Dendritic cell treated with granulocyte-macrophage colony-stimulating factor and Interleukin-4, amounts not matched to agents 40 ng/mL and 50 ng/mL, for 4 days (primary cell): ENCODE results near the gene ROPN1B.

Experiments
- H3K27ac Mint-ChIP-seq: one replicate; pipeline ENCODE4 v1.8.0; 2022; ENCODE audit warnings: mild to moderate bottlenecking, mixed read lengths
- H3K27me3 Mint-ChIP-seq: one replicate; pipeline ENCODE4 v1.8.0; 2022; ENCODE audit warnings: mild to moderate bottlenecking, mixed read lengths
- H3K36me3 Mint-ChIP-seq: one replicate; pipeline ENCODE4 v1.8.0; 2022; ENCODE audit warnings: low read depth, mixed read lengths
- H3K4me1 Mint-ChIP-seq: one replicate; pipeline ENCODE4 v1.8.0; 2022; ENCODE audit warnings: low read depth, mixed read lengths
- H3K4me3 Mint-ChIP-seq: one replicate; pipeline ENCODE4 v1.8.0; 2022; ENCODE audit warnings: mild to moderate bottlenecking, moderate library complexity, mixed read lengths
- H3K9me3 Mint-ChIP-seq: one replicate; pipeline ENCODE4 v1.8.0; 2022; ENCODE audit warnings: mixed read lengths
- intact Hi-C: fragments of 100-400 bp; cut with micrococcal nuclease; formaldehyde crosslinking; loops from one replicate; pipeline ENCODE4 v1.15.0; 2022

Gene ROPN1B

GRCh38 chr3:126004692-126005091 lies 35.7 kb downstream of the ROPN1B start:
- H3K9me3 Mint-ChIP-seq, result peaks cover 1% of the 10 kb centered on the region
- peaks cover 19% of the 10 kb centered on the region for H3K36me3 Mint-ChIP-seq
- H3K27me3 Mint-ChIP-seq, result peaks cover 2% of the 10 kb centered on the region
- no peak overlapping the region for H3K4me3 Mint-ChIP-seq
- H3K4me1 Mint-ChIP-seq, result no peaks in the 10 kb centered on the region
- intact Hi-C loops, result no loop called here
- no peak overlapping the region for H3K27ac Mint-ChIP-seq

DNA sequence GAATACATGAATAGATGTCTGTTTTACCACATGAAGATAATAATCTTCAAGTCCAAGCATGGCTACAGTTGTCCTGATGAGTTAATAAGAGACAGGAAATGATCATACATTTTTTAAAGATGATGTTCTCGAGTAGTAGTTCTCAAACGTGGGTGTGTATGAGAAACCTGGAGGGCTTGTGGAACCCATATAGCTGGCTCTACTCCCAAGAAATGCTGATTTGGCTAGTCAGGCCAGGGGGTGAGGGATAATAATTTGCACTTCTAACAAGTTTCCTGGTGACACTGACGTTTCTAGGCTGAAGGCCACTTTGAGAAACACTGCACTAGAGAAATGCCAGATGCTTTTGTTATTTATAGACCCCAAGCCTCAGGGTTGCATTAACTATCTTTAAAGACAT lies 37.0 kb downstream of the ROPN1B start:
- H3K4me1 Mint-ChIP-seq, result no peaks in the 10 kb centered on the region
- H3K9me3 Mint-ChIP-seq, result no peaks in the 10 kb centered on the region
- H3K36me3 Mint-ChIP-seq, result peaks cover 19% of the 10 kb centered on the region
- intact Hi-C loops, result no loop called here
- H3K4me3 Mint-ChIP-seq, result no peak overlapping the region
- no peaks in the 10 kb centered on the region for H3K27me3 Mint-ChIP-seq
- no peak overlapping the region for H3K27ac Mint-ChIP-seq

DNA sequence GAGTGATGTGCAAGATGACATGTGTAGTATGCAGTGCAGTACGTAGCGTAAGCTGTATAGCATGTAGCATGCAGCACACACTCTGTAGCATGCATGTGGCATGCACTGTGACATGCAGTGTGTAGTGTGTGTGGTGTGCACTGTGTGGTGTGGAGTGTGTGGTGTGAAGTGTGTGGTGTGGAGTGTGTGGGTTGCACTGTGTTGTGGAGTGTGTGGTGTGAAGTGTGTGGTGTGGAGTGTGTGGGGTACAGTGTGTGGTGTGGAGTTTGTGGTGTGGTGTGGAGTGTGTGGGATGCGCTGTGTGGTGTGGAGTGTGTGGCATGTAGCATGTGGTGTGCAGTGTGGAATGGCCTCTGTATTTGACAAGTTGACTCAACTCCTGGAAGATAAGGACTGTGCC lies 39.2 kb downstream of the ROPN1B start:
- Mint-ChIP-seq H3K27ac (no peak overlapping the region), H3K9me3 (no peaks in the 10 kb centered on the region), H3K27me3 (no peaks in the 10 kb centered on the region), H3K4me1 (no peaks in the 10 kb centered on the region), H3K4me3 (no peak overlapping the region), H3K36me3 (peaks cover 35% of the 10 kb centered on the region)
- intact Hi-C loops, result no loop called here

DNA sequence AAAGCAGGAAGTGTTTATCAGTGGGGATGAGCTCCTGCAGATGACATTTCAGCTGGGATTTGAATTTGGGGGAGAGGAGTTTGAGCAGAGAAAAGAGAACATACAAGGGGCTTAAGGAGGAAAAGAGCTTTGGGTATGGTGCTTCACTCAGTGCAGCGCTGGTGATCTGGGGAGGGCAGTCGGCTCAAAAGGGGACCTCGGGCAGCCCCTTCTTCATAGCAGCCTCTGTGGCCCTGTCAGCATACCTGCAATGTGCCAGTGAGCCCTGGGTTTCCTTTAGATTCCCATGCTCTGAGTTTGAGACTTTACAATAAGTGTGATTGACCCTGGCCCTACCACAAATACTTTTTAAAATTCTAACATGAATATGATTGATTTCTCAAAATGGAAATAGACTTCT lies 40.2 kb downstream of the ROPN1B start:
- Mint-ChIP-seq H3K4me1 (no peaks in the 10 kb centered on the region), H3K9me3 (no peaks in the 10 kb centered on the region), H3K4me3 (no peak overlapping the region), H3K36me3 (peaks cover 44% of the 10 kb centered on the region), H3K27ac (no peak overlapping the region), H3K27me3 (no peaks in the 10 kb centered on the region)
- intact Hi-C loops, result no loop called here

DNA sequence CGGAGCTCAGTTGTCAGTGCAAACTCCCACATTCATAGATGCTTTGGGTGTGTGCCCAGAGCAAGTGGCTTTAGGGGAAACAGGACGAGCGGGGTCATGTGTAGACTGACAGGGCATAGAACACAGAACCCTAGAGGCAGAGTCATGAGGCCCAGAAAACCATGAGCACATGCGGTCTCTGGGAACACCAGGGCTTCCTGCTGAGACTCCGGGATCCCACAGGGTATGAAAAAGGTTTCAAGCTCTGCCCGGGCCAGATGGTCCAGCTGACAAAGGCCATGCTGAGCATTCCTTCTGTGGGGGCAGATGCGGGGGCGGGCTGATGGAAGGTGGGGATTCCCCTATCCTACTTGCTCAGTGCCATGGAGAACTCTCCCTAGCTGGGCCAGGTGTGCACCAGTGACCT lies 44.8 kb downstream of the ROPN1B start:
- Mint-ChIP-seq H3K27me3 (no peaks in the 10 kb centered on the region), H3K9me3 (no peaks in the 10 kb centered on the region), H3K4me1 (no peaks in the 10 kb centered on the region), H3K4me3 (no peak overlapping the region), H3K27ac (no peak overlapping the region), H3K36me3 (peaks cover 34% of the 10 kb centered on the region)
- intact Hi-C loops, result no loop called here

DNA sequence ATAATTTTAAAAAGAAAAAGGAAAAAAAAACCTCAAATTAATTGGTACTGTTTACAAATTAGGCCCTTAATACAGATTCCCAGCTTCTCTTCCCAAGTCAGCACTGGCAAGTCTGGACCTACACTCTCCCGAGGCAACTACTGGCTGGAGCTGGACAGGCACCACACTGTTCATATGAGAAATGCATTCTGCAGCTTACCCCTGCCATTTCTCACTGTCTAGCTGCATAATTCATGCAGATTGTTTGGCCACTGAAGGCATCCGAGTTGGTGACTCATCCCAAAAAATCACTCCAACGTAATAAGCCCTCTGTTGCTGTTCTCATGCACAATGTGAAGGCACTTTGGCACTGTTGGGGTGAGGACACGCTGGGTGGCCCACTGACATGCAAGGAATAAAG lies 45.3 kb downstream of the ROPN1B start:
- Mint-ChIP-seq H3K36me3 (peaks cover 34% of the 10 kb centered on the region), H3K4me1 (no peaks in the 10 kb centered on the region), H3K4me3 (no peak overlapping the region)

GRCh38 chr3:126015075-126015474 lies 46.1 kb downstream of the ROPN1B start:
- intact Hi-C loops, result no loop called here
- Mint-ChIP-seq H3K36me3 (peaks cover 34% of the 10 kb centered on the region), H3K27me3 (no peaks in the 10 kb centered on the region), H3K9me3 (no peaks in the 10 kb centered on the region), H3K4me3 (no peak overlapping the region), H3K4me1 (no peaks in the 10 kb centered on the region), H3K27ac (no peak overlapping the region)

More for the DNA sequence above, 45.3 kb downstream of the ROPN1B start:
- H3K9me3 Mint-ChIP-seq, result no peaks in the 10 kb centered on the region
- H3K27me3 Mint-ChIP-seq, result no peaks in the 10 kb centered on the region
- no peak overlapping the region for H3K27ac Mint-ChIP-seq
- intact Hi-C loops, result no loop called here

GRCh38 chr3:126016616-126017015 lies 47.6 kb downstream of the ROPN1B start:
- H3K4me1 Mint-ChIP-seq, result no peaks in the 10 kb centered on the region
- intact Hi-C loops, result no loop called here
- H3K27me3 Mint-ChIP-seq, result no peaks in the 10 kb centered on the region
- H3K9me3 Mint-ChIP-seq, result no peaks in the 10 kb centered on the region
- no peak overlapping the region for H3K4me3 Mint-ChIP-seq
- no peak overlapping the region for H3K27ac Mint-ChIP-seq
- H3K36me3 Mint-ChIP-seq, result peaks cover 34% of the 10 kb centered on the region

GRCh38 chr3:126017362-126017761 lies 48.4 kb downstream of the ROPN1B start:
- no peaks in the 10 kb centered on the region for H3K9me3 Mint-ChIP-seq
- H3K27me3 Mint-ChIP-seq, result no peaks in the 10 kb centered on the region
- no peak overlapping the region for H3K4me3 Mint-ChIP-seq
- intact Hi-C loops, result no loop called here
- peaks cover 27% of the 10 kb centered on the region for H3K36me3 Mint-ChIP-seq
- no peaks in the 10 kb centered on the region for H3K4me1 Mint-ChIP-seq
- H3K27ac Mint-ChIP-seq, result no peak overlapping the region

- intact Hi-C loops, result no loop called here
- no peaks in the 10 kb centered on the region for H3K4me1 Mint-ChIP-seq
- H3K27me3 Mint-ChIP-seq, result no peaks in the 10 kb centered on the region
- H3K4me3 Mint-ChIP-seq, result no peak overlapping the region
- peaks cover 19% of the 10 kb centered on the region for H3K36me3 Mint-ChIP-seq
- H3K27ac Mint-ChIP-seq, result no peak overlapping the region
- H3K9me3 Mint-ChIP-seq, result no peaks in the 10 kb centered on the region
These were observed 49.6 kb downstream of the ROPN1B start for GRCh38 chr3:126018545-126018944.

- peaks cover 14% of the 10 kb centered on the region for H3K36me3 Mint-ChIP-seq
These were observed 50.0 kb downstream of the ROPN1B start for GRCh38 chr3:126018995-126019394.

DNA sequence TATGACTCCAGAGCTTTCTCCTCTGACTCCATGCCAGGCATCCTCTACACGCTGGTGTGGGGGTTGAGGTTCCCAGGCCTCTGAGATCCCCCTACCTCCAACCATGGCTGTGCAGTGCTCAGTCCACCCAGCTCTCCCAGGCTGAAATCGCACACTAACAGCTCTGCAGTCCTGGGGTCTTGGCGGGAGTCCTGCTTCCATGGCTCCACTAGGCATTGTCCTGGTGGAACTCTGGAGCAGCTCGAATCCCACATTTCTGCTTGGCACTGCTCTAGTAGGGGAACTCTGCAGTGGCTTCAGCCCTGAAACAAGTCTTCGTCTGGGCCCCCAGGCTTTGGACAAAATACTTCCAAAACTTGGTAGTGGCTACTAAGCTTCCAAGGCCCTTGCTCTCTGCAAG lies 50.7 kb downstream of the ROPN1B start:
- Mint-ChIP-seq H3K36me3 (peaks cover 8% of the 10 kb centered on the region), H3K27ac (no peak overlapping the region), H3K9me3 (no peaks in the 10 kb centered on the region), H3K27me3 (no peaks in the 10 kb centered on the region), H3K4me1 (no peaks in the 10 kb centered on the region), H3K4me3 (no peak overlapping the region)
- intact Hi-C loops, result no loop called here

More at GRCh38 chr3:126018995-126019394, 50.0 kb downstream of the ROPN1B start:
- intact Hi-C loops, result no loop called here
- Mint-ChIP-seq H3K9me3 (no peaks in the 10 kb centered on the region), H3K27me3 (no peaks in the 10 kb centered on the region), H3K4me3 (no peak overlapping the region), H3K4me1 (no peaks in the 10 kb centered on the region), H3K27ac (no peak overlapping the region)

DNA sequence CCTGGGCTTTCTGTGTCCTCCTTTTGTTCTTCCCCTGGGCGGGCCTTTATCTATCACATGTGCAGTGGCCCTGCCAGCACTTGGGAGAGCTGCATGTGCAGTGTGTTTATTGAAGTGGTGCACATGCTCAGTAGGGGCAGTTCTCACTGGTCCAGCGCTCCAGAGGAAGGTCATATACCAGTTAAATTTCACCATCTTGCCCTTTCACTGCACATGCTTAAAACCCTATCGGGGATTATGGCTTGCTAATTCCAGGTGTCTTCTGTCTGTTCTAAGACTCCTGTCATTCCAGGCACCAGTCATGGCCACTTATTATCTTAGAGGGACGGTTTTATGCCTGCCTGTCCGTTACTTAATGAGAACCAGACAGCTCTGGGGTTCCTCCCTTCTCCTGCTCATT lies 52.2 kb downstream of the ROPN1B start:
- Mint-ChIP-seq H3K27ac (no peak overlapping the region), H3K4me1 (no peaks in the 10 kb centered on the region), H3K27me3 (no peaks in the 10 kb centered on the region), H3K9me3 (no peaks in the 10 kb centered on the region), H3K36me3 (peaks cover 11% of the 10 kb centered on the region), H3K4me3 (no peak overlapping the region)
- intact Hi-C loops, result no loop called here

DNA sequence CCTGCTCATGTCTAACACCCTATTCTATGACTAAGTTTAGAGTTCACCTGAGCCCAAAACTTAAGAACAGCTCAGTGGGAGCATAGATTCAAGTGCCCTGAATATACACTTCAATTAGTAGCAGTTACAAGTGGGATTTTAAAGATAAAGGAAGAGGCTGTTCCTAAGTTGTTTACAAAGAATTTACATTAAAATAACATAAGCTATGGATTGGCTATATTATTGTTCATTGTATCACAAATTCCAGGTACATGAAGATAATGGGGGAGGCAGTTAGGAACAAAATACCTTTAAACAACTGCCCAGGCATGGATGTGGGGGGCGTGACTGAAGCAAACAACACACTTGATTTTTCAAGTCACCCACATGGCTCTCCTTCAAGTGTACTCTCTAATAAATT lies 52.7 kb downstream of the ROPN1B start:
- peaks cover 16% of the 10 kb centered on the region for H3K36me3 Mint-ChIP-seq
- no peak overlapping the region for H3K4me3 Mint-ChIP-seq
- intact Hi-C loops, result no loop called here
- H3K4me1 Mint-ChIP-seq, result no peaks in the 10 kb centered on the region
- H3K27ac Mint-ChIP-seq, result no peak overlapping the region
- no peaks in the 10 kb centered on the region for H3K9me3 Mint-ChIP-seq
- H3K27me3 Mint-ChIP-seq, result no peaks in the 10 kb centered on the region

DNA sequence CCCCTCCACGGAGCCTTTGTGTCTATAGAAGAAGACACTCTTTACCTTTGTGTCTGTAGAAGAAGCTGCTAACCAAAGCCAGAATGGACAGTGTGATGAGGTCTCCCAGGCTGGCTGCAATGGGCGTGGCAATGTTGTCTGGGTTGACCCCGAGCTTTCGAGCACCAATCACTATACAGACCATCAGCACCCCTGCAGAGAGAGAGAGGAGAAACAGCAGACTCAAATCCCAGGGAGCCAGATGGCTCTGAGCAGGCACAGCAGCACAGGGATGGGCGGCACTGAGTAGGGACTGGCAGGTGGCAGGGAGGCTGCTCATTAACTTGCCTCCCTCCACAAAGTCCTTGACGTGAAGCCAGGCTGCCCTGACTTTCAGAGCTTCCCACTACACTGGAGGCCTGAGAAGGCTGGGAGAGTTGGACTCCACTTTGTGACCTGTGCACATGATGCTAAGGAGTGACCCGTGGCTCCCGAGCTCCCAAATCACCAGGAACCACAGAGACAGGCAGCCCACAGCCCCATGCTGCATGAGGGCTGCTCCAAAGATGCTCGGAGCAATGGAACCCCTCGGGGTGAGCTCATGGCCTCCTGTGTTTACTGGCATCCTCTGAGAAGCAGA lies 53.9 kb downstream of the ROPN1B start:
- no peaks in the 10 kb centered on the region for H3K4me1 Mint-ChIP-seq
- peaks cover 24% of the 10 kb centered on the region for H3K36me3 Mint-ChIP-seq
- H3K27ac Mint-ChIP-seq, result no peak overlapping the region
- no peaks in the 10 kb centered on the region for H3K27me3 Mint-ChIP-seq
- peaks cover 11% of the 10 kb centered on the region for H3K9me3 Mint-ChIP-seq
- no peak overlapping the region for H3K4me3 Mint-ChIP-seq
- intact Hi-C loops, result no loop called here
